ENCODE results near the gene HDAC4.

DNA sequence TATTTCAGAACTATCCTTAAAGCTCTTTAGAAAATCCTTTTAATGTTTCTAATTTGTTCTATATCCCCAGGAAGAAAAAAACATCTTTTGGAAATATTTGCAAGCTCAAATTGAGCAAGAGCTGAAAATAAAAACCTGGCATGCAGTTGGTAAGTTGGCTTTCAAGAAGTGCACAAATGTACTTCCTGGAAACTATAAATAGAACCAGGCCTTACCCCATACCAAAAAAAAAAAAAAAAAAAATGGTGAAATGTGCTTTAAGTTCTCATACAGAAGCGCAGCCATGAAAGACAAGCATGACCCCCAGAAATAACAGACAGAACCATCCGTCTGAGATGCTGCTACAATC, 178.5 kb downstream of the HDAC4 start:
- TF ChIP-seq, protein P1, sequence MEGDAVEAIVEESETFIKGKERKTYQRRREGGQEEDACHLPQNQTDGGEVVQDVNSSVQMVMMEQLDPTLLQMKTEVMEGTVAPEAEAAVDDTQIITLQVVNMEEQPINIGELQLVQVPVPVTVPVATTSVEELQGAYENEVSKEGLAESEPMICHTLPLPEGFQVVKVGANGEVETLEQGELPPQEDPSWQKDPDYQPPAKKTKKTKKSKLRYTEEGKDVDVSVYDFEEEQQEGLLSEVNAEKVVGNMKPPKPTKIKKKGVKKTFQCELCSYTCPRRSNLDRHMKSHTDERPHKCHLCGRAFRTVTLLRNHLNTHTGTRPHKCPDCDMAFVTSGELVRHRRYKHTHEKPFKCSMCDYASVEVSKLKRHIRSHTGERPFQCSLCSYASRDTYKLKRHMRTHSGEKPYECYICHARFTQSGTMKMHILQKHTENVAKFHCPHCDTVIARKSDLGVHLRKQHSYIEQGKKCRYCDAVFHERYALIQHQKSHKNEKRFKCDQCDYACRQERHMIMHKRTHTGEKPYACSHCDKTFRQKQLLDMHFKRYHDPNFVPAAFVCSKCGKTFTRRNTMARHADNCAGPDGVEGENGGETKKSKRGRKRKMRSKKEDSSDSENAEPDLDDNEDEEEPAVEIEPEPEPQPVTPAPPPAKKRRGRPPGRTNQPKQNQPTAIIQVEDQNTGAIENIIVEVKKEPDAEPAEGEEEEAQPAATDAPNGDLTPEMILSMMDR (IDR thresholded peaks at IDR 0.05; ENCODE audit: insufficient read depth, low read length) = no peak
- TF ChIP-seq, protein P2, sequence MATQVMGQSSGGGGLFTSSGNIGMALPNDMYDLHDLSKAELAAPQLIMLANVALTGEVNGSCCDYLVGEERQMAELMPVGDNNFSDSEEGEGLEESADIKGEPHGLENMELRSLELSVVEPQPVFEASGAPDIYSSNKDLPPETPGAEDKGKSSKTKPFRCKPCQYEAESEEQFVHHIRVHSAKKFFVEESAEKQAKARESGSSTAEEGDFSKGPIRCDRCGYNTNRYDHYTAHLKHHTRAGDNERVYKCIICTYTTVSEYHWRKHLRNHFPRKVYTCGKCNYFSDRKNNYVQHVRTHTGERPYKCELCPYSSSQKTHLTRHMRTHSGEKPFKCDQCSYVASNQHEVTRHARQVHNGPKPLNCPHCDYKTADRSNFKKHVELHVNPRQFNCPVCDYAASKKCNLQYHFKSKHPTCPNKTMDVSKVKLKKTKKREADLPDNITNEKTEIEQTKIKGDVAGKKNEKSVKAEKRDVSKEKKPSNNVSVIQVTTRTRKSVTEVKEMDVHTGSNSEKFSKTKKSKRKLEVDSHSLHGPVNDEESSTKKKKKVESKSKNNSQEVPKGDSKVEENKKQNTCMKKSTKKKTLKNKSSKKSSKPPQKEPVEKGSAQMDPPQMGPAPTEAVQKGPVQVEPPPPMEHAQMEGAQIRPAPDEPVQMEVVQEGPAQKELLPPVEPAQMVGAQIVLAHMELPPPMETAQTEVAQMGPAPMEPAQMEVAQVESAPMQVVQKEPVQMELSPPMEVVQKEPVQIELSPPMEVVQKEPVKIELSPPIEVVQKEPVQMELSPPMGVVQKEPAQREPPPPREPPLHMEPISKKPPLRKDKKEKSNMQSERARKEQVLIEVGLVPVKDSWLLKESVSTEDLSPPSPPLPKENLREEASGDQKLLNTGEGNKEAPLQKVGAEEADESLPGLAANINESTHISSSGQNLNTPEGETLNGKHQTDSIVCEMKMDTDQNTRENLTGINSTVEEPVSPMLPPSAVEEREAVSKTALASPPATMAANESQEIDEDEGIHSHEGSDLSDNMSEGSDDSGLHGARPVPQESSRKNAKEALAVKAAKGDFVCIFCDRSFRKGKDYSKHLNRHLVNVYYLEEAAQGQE (IDR thresholded peaks at IDR 0.05; ENCODE audit: insufficient replicate concordance, low read depth) = no peak
- TF ChIP-seq POLR2AphosphoS5 (IDR thresholded peaks at IDR 0.05; ENCODE audit: low read depth) = no peak
- no peak for TF ChIP-seq GABPA (IDR thresholded peaks at IDR 0.05; ENCODE audit: low read depth)
- 0 out of 2 replicates have a peak, but pooled peaks have one; percentile 19 for TF ChIP-seq SPI1 (IDR thresholded peaks at IDR 0.05; ENCODE audit: borderline replicate concordance, low read depth)

Data from HL-60 (cell line).